ENCODE measurements around the gene MNAT1.

DNA sequence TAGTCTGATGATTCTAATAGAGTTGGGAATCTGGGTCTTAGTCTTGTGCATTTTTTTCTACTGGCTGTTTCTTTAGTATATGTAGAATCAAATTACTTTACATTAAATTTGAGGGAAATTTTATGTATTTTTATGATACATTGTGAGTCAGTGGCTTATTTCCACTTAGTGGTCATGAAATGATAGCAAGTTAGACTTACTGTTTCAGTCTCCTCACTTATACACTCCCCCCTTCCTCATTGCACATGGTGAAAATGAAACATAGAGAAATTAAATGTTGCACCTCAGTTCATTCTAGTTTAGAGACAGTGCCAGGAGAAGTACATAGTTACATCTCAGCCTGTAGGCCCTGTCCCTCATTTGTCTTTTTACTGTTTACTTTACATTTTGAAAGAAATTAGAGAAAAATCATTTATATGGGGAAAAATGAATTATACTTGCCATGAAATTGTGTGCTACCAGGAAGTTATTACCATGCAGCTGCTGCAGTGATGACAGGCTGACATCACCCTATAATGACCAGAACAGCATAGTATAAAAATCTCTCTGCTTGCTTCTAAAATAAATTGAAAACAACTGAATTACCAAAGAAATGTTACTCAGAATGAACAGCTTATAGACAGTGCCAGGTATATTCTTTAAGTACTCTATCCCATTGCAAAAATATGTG lies 133.1 kb downstream of the MNAT1 start:
- TF ChIP-seq POLR2AphosphoS5 (IDR thresholded peaks at IDR 0.05) (no peak), POLR2A (IDR thresholded peaks at IDR 0.05) (no peak)
- TF ChIP-seq, protein P1, sequence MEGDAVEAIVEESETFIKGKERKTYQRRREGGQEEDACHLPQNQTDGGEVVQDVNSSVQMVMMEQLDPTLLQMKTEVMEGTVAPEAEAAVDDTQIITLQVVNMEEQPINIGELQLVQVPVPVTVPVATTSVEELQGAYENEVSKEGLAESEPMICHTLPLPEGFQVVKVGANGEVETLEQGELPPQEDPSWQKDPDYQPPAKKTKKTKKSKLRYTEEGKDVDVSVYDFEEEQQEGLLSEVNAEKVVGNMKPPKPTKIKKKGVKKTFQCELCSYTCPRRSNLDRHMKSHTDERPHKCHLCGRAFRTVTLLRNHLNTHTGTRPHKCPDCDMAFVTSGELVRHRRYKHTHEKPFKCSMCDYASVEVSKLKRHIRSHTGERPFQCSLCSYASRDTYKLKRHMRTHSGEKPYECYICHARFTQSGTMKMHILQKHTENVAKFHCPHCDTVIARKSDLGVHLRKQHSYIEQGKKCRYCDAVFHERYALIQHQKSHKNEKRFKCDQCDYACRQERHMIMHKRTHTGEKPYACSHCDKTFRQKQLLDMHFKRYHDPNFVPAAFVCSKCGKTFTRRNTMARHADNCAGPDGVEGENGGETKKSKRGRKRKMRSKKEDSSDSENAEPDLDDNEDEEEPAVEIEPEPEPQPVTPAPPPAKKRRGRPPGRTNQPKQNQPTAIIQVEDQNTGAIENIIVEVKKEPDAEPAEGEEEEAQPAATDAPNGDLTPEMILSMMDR (IDR thresholded peaks at IDR 0.05): no peak
